H9 (cell line): ENCODE data around the gene AFF2. TPM values are rescaled to one million over a fixed set of nuclear protein-coding genes. Genes with fewer than 3 reads are reported as not detected.

Source experiments
- DNase-seq: peaks from one replicate; pipeline ENCODE4 v3.0.0-alpha.2; 2017
- H2AFZ ChIP-seq: one replicate; pipeline ENCODE4 v1.6.1; 2013; ENCODE audit warnings: mild to moderate bottlenecking, low read length, control low read depth, moderate library complexity
- H2AK5ac ChIP-seq: 2 replicates; pipeline ENCODE4 v1.6.1; 2013; ENCODE audit warnings: low read length, control low read depth, mixed read lengths; ENCODE audit not compliant: insufficient read length
- H2BK120ac ChIP-seq: one replicate; pipeline ENCODE4 v1.6.1; 2013; ENCODE audit warnings: low read depth, mild to moderate bottlenecking, low read length, control low read depth, inconsistent platforms; ENCODE audit not compliant: poor library complexity, severe bottlenecking
- H2BK12ac ChIP-seq: 2 replicates; pipeline ENCODE4 v1.6.1; 2013; ENCODE audit warnings: low read length, control low read depth, mixed read lengths, low read depth; ENCODE audit not compliant: insufficient read length
- H2BK15ac ChIP-seq: 2 replicates; pipeline ENCODE4 v1.6.1; 2013; ENCODE audit warnings: low read depth, low read length, control low read depth
- H2BK20ac ChIP-seq: one replicate; pipeline ENCODE4 v1.6.1; 2013; ENCODE audit warnings: low read depth, mild to moderate bottlenecking, low read length, control low read depth, inconsistent platforms; ENCODE audit not compliant: poor library complexity, severe bottlenecking
- H2BK5ac ChIP-seq: 2 replicates; pipeline ENCODE4 v1.6.1; 2013; ENCODE audit warnings: low read length, control low read depth, mixed read lengths; ENCODE audit not compliant: insufficient read length
- H3K14ac ChIP-seq: 2 replicates; pipeline ENCODE4 v1.6.1; 2013; ENCODE audit warnings: low read length, control low read depth; ENCODE audit not compliant: insufficient read depth
- H3K18ac ChIP-seq: 2 replicates; pipeline ENCODE4 v1.6.1; 2013; ENCODE audit warnings: low read depth, mild to moderate bottlenecking, mixed read lengths, low read length, control low read depth; ENCODE audit not compliant: insufficient read length
- H3K23ac ChIP-seq: 2 replicates; pipeline ENCODE4 v1.6.1; 2013; ENCODE audit warnings: low read length, control low read depth, mixed read lengths, low read depth; ENCODE audit not compliant: insufficient read length
- H3K23me2 ChIP-seq: 2 replicates; pipeline ENCODE4 v1.6.1; 2013; ENCODE audit warnings: low read depth, mild to moderate bottlenecking, mixed read lengths, low read length, control low read depth; ENCODE audit not compliant: insufficient read length, poor library complexity, severe bottlenecking
- H3K27ac ChIP-seq: 2 replicates; pipeline ENCODE4 v1.5.1; 2013; ENCODE audit warnings: low read length, control low read depth, mixed read lengths, low read depth; ENCODE audit not compliant: insufficient read length
- H3K27me3 ChIP-seq: 2 replicates; pipeline ENCODE4 v1.6.1; 2013; ENCODE audit warnings: low read length, control low read depth, inconsistent platforms; ENCODE audit not compliant: insufficient read depth
- H3K4ac ChIP-seq: 2 replicates; pipeline ENCODE4 v1.6.1; 2013; ENCODE audit warnings: low read depth, mild to moderate bottlenecking, control low read depth, inconsistent platforms, low read length, moderate library complexity
- H3K4me1 ChIP-seq: 2 replicates; pipeline ENCODE4 v1.6.1; 2013; ENCODE audit warnings: low read length, control low read depth, inconsistent platforms; ENCODE audit not compliant: insufficient read depth
- H3K4me2 ChIP-seq: 2 replicates; pipeline ENCODE4 v1.6.1; 2013; ENCODE audit warnings: low read length, control low read depth, mixed read lengths; ENCODE audit not compliant: insufficient read length, insufficient read depth
- H3K56ac ChIP-seq: 2 replicates; pipeline ENCODE4 v1.6.1; 2013; ENCODE audit warnings: low read depth, mild to moderate bottlenecking, mixed read lengths, low read length, control low read depth; ENCODE audit not compliant: insufficient read length
- H3K79me1 ChIP-seq: 2 replicates; pipeline ENCODE4 v1.6.1; 2013; ENCODE audit warnings: low read depth, mild to moderate bottlenecking, moderate library complexity, low read length, control low read depth, inconsistent platforms; ENCODE audit not compliant: insufficient read depth, poor library complexity, severe bottlenecking
- H3K79me2 ChIP-seq: 2 replicates; pipeline ENCODE4 v1.6.1; 2013; ENCODE audit warnings: low read length, control low read depth, inconsistent platforms; ENCODE audit not compliant: insufficient read depth
- H3K9ac ChIP-seq: 2 replicates; pipeline ENCODE4 v1.6.1; 2013; ENCODE audit warnings: low read length, control low read depth, mixed read lengths; ENCODE audit not compliant: insufficient read length; ENCODE audit errors: extremely low read depth
- H3K9me3 ChIP-seq: one replicate; pipeline ENCODE4 v1.6.1; 2013; ENCODE audit warnings: low read depth, low read length, inconsistent platforms; ENCODE audit not compliant: control insufficient read depth
- H3T11ph ChIP-seq: one replicate; pipeline ENCODE4 v1.6.1; 2013; ENCODE audit warnings: mild to moderate bottlenecking, low read length, control low read depth, inconsistent platforms
- H4K20me1 ChIP-seq: one replicate; pipeline ENCODE4 v1.6.1; 2013; ENCODE audit not compliant: control insufficient read depth, insufficient read length, insufficient read depth
- H4K5ac ChIP-seq: 2 replicates; pipeline ENCODE4 v1.6.1; 2013; ENCODE audit warnings: low read depth, mild to moderate bottlenecking, mixed read lengths, low read length, control low read depth; ENCODE audit not compliant: insufficient read length
- H4K8ac ChIP-seq: replicated peaks from 2 replicates; pipeline ENCODE4 v1.6.1; 2013; ENCODE audit warnings: low read length, control low read depth, mixed read lengths, low read depth; ENCODE audit not compliant: insufficient read length
- H4K91ac ChIP-seq: 2 replicates; pipeline ENCODE4 v1.6.1; 2013; ENCODE audit warnings: low read depth, mild to moderate bottlenecking, moderate library complexity, mixed read lengths, low read length, control low read depth; ENCODE audit not compliant: insufficient read length
- H3K27ac Mint-ChIP-seq, 3 experiments: 2 replicates in 2 of 3; 3 replicates in 1 of 3; pipeline ENCODE4 v1.8.0; 2020 to 2021; ENCODE audit warnings: mixed read lengths in 3 of 3, mild to moderate bottlenecking in 1 of 3, moderate library complexity in 1 of 3
- H3K27me3 Mint-ChIP-seq: 2 replicates; pipeline ENCODE4 v1.8.0; 2021; ENCODE audit warnings: low read depth, mild to moderate bottlenecking, moderate library complexity, mixed read lengths
- H3K36me3 Mint-ChIP-seq, 3 experiments: 2 replicates in 2 of 3; 3 replicates in 1 of 3; pipeline ENCODE4 v1.8.0; 2020 to 2021; ENCODE audit warnings: low read depth in 3 of 3, mixed read lengths in 3 of 3; ENCODE audit not compliant: insufficient read depth in 1 of 3
- H3K4me1 Mint-ChIP-seq, 2 experiments: 2 replicates each; pipeline ENCODE4 v1.8.0; 2020; ENCODE audit warnings: mixed read lengths in 2 of 2
- H3K4me3 Mint-ChIP-seq, 2 experiments: 2 replicates in 1 of 2; 3 replicates in 1 of 2; pipeline ENCODE4 v1.8.0; 2020 to 2021; ENCODE audit warnings: mild to moderate bottlenecking in 2 of 2, mixed read lengths in 2 of 2, moderate library complexity in 1 of 2
- H3K9me3 Mint-ChIP-seq, 2 experiments: 2 replicates in 1 of 2; 3 replicates in 1 of 2; pipeline ENCODE4 v1.8.0; 2020; ENCODE audit warnings: mild to moderate bottlenecking in 2 of 2, mixed read lengths in 2 of 2, moderate library complexity in 1 of 2
- CTCF ChIP-seq: fragments of 200-600 bp; sonication (generic); conservative IDR thresholded peaks from 3 replicates; pipeline ENCODE4 v1.8.0; 2021; ENCODE audit warnings: antibody characterized with exemption, mild to moderate bottlenecking
- WGBS: extraction: QIAGEN DNeasy Blood & Tissue Kit; methylation state at CpG from one replicate; pipeline ENCODE4 v1.1.7; 2013; ENCODE audit warnings: missing lambda C conversion rate, low lambda C conversion rate, mixed read lengths; ENCODE audit not compliant: insufficient read length; ENCODE audit errors: extremely low coverage; 5-methylcytosine and 5-hydroxymethylcytosine counted together
- total RNA-seq: library from RNA; stranded (reverse); gene quantifications from 2 replicates; pipeline ENCODE4 v1.2.1, GENCODE V29; 2021

Gene AFF2
- total RNA-seq, 1 experiment from 2014 or later: 14.6 TPM

- H3K4me3 Mint-ChIP-seq: no peak overlapping the region
- WGBS: no CpG with 5 or more reads among the region's 1 CpG
- Histone ChIP-seq H3K9ac (no peak overlapping the region), H2BK5ac (no peak overlapping the region), H2BK12ac (no peak overlapping the region), H3K18ac (no peak overlapping the region), H3K4me2 (no peak overlapping the region), H2AFZ (no peak overlapping the region), H3K4ac (no peak overlapping the region), H3K79me2 (no peaks in the 10 kb centered on the region), H3K27ac (no peak overlapping the region), H4K91ac (no peak overlapping the region), H4K5ac (no peak overlapping the region), H3K79me1 (no peaks in the 10 kb centered on the region), H3K27me3 (no peaks in the 10 kb centered on the region), H3K14ac (no peak overlapping the region), H3K23me2 (no peaks in the 10 kb centered on the region), H2BK20ac (no peak overlapping the region), H2BK120ac (no peak overlapping the region), H3T11ph (no peak overlapping the region), H3K23ac (no peak overlapping the region), H4K8ac (no peak overlapping the region), H3K4me1 (no peaks in the 10 kb centered on the region), H3K9me3 (peaks cover 66% of the 10 kb centered on the region), H2BK15ac (no peak overlapping the region), H2AK5ac (no peak overlapping the region), H3K56ac (no peak overlapping the region), H4K20me1 (no peaks in the 10 kb centered on the region)
- TF ChIP-seq CTCF: no peak
- no peak for DNase-seq
- H3K27ac Mint-ChIP-seq: no peak overlapping the region
- no peaks in the 10 kb centered on the region for H3K27me3 Mint-ChIP-seq
- H3K4me1 Mint-ChIP-seq: no peaks in the 10 kb centered on the region; a peak in 1 of 4 replicates
- peaks cover 0 to 10% (median 6%) of the 10 kb centered on the region in 3 experiments; a peak in 5 of 7 replicates for H3K36me3 Mint-ChIP-seq
- peaks cover 55 to 62% of the 10 kb centered on the region in 2 experiments for H3K9me3 Mint-ChIP-seq
Measured at GRCh38 chrX:148958901-148959300, 458.5 kb downstream of the AFF2 start.
